Measurements from ENCODE around the gene CFAP100. TPM values are rescaled to one million over a fixed set of nuclear protein-coding genes. Genes with fewer than 3 reads are reported as not detected.

CFAP100 gene
- polyA plus RNA-seq, 2 donors: not detected

GRCh38 chr3:126445506-126445905 is 50.8 kb downstream of the CFAP100 start:
- 66% methylated on average over 5 of the region's 5 CpGs for WGBS, 2 donors
- H3K36me3 ChIP-seq (ENCODE audit: control insufficient read depth in 2 of 2, insufficient read depth in 2 of 2, low read length in 1 of 2): peaks cover 6 to 34% of the 10 kb centered on the region in 2 donors
- H3K27ac ChIP-seq (ENCODE audit: low read depth in 2 of 2, low read length in 1 of 2): no peak overlapping the region
- H3K9me3 ChIP-seq (ENCODE audit: control insufficient read depth in 2 of 2, insufficient read depth in 1 of 2, low read depth in 1 of 2, low read length in 1 of 2): no peaks in the 10 kb centered on the region
- peaks cover 3 to 5% of the 10 kb centered on the region in 2 donors for H3K4me1 ChIP-seq (ENCODE audit: control insufficient read depth in 2 of 2, insufficient read depth in 2 of 2, low read length in 1 of 2)
- no peaks in the 10 kb centered on the region for H3K27me3 ChIP-seq (ENCODE audit: control insufficient read depth in 1 of 2, insufficient read depth in 2 of 2, low read length in 2 of 2)
- no peak overlapping the region for H3K4me3 ChIP-seq (ENCODE audit: low read depth in 1 of 2, low read length in 2 of 2)

GRCh38 chr3:126446301-126446700 is 51.6 kb downstream of the CFAP100 start:
- Histone ChIP-seq H3K27ac (ENCODE audit: low read depth in 2 of 2, low read length in 1 of 2) (no peak overlapping the region), H3K36me3 (ENCODE audit: control insufficient read depth in 2 of 2, insufficient read depth in 2 of 2, low read length in 1 of 2) (peaks cover 6 to 32% of the 10 kb centered on the region in 2 donors), H3K27me3 (ENCODE audit: control insufficient read depth in 1 of 2, insufficient read depth in 2 of 2, low read length in 2 of 2) (no peaks in the 10 kb centered on the region), H3K4me3 (ENCODE audit: low read depth in 1 of 2, low read length in 2 of 2) (no peak overlapping the region), H3K9me3 (ENCODE audit: control insufficient read depth in 2 of 2, insufficient read depth in 1 of 2, low read depth in 1 of 2, low read length in 1 of 2) (no peaks in the 10 kb centered on the region), H3K4me1 (ENCODE audit: control insufficient read depth in 2 of 2, insufficient read depth in 2 of 2, low read length in 1 of 2) (peaks cover 3 to 5% of the 10 kb centered on the region in 2 donors)
- 91 to 92% methylated on average over 8 of the region's 8 CpGs for WGBS, 2 donors

GRCh38 chr3:126446791-126447190 is 52.1 kb downstream of the CFAP100 start:
- Histone ChIP-seq H3K4me3 (ENCODE audit: low read depth in 1 of 2, low read length in 2 of 2) (no peak overlapping the region), H3K4me1 (ENCODE audit: control insufficient read depth in 2 of 2, insufficient read depth in 2 of 2, low read length in 1 of 2) (peaks cover 3 to 5% of the 10 kb centered on the region in 2 donors), H3K27ac (ENCODE audit: low read depth in 2 of 2, low read length in 1 of 2) (no peak overlapping the region), H3K9me3 (ENCODE audit: control insufficient read depth in 2 of 2, insufficient read depth in 1 of 2, low read depth in 1 of 2, low read length in 1 of 2) (no peaks in the 10 kb centered on the region), H3K27me3 (ENCODE audit: control insufficient read depth in 1 of 2, insufficient read depth in 2 of 2, low read length in 2 of 2) (no peaks in the 10 kb centered on the region), H3K36me3 (ENCODE audit: control insufficient read depth in 2 of 2, insufficient read depth in 2 of 2, low read length in 1 of 2) (peaks cover 9 to 32% of the 10 kb centered on the region in 2 donors)
- WGBS, 2 donors: 57 to 60% methylated on average over 2 of the region's 2 CpGs

DNA sequence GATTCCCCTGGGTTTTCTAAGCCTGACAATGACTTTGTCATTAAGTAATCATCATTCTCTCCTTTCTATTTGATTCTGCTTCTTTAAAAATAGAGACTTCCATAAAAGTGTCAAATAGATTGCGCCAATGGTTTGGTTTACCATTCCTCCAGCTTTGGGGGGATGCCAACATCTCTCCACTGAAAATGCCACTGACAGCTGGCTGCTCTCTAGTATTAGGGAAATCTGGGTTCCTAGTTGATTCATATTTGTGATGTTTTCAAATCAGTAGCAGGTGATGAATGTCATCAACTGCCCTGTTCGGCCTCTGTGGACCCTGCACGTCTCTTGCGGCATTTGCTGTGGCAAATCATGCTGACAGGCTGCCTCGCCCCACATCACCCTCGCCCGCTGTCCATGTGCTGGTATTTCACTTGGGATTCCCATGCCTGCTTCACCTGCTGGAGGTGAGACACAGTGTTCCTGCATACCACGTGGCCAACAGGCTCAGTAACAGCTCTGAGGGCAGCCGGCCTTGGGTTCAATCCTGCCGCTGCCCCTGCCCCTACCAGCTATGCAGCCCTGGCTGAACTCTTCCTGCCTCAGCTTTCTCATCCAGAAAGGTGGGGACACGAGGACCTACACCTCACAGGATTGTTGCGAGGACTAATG is 52.9 kb downstream of the CFAP100 start:
- Histone ChIP-seq H3K27me3 (ENCODE audit: control insufficient read depth in 1 of 2, insufficient read depth in 2 of 2, low read length in 2 of 2) (no peaks in the 10 kb centered on the region), H3K9me3 (ENCODE audit: control insufficient read depth in 2 of 2, insufficient read depth in 1 of 2, low read depth in 1 of 2, low read length in 1 of 2) (no peaks in the 10 kb centered on the region), H3K4me3 (ENCODE audit: low read depth in 1 of 2, low read length in 2 of 2) (no peak overlapping the region), H3K4me1 (ENCODE audit: control insufficient read depth in 2 of 2, insufficient read depth in 2 of 2, low read length in 1 of 2) (peaks cover 3 to 5% of the 10 kb centered on the region in 2 donors), H3K27ac (ENCODE audit: low read depth in 2 of 2, low read length in 1 of 2) (no peak overlapping the region), H3K36me3 (ENCODE audit: control insufficient read depth in 2 of 2, insufficient read depth in 2 of 2, low read length in 1 of 2) (peaks cover 9 to 37% of the 10 kb centered on the region in 2 donors)
- 77 to 78% methylated on average over 12 of the region's 12 CpGs for WGBS, 2 donors

GRCh38 chr3:126448136-126448892 is 53.6 kb downstream of the CFAP100 start:
- peaks cover 3 to 5% of the 10 kb centered on the region in 2 donors for H3K4me1 ChIP-seq (ENCODE audit: control insufficient read depth in 2 of 2, insufficient read depth in 2 of 2, low read length in 1 of 2)
- 94 to 97% methylated on average over 17 of the region's 17 CpGs for whole genome bisulfite sequencing, 2 donors
- no peaks in the 10 kb centered on the region for H3K27me3 ChIP-seq (ENCODE audit: control insufficient read depth in 1 of 2, insufficient read depth in 2 of 2, low read length in 2 of 2)
- H3K27ac ChIP-seq (ENCODE audit: low read depth in 2 of 2, low read length in 1 of 2): no peak overlapping the region
- H3K36me3 ChIP-seq (ENCODE audit: control insufficient read depth in 2 of 2, insufficient read depth in 2 of 2, low read length in 1 of 2): peaks cover 6 to 37% of the 10 kb centered on the region in 2 donors
- no peaks in the 10 kb centered on the region for H3K9me3 ChIP-seq (ENCODE audit: control insufficient read depth in 2 of 2, insufficient read depth in 1 of 2, low read depth in 1 of 2, low read length in 1 of 2)
- H3K4me3 ChIP-seq (ENCODE audit: low read depth in 1 of 2, low read length in 2 of 2): no peak overlapping the region

DNA sequence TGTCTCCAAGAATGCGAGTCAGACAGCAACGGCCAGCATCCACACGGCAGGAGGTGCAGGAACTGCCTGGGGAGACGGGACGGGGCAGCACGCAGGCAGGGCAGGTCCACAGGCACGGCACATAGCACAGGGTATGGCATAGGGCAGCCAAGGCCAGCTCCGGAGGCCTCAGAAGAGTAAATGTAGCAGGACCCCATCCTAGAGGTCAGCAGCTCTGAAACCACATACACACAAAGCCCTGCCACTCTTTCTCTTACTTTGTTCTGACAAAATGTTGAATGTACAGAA is 54.1 kb downstream of the CFAP100 start:
- peaks cover 6 to 37% of the 10 kb centered on the region in 2 donors for H3K36me3 ChIP-seq (ENCODE audit: control insufficient read depth in 2 of 2, insufficient read depth in 2 of 2, low read length in 1 of 2)
- no peak overlapping the region for H3K4me3 ChIP-seq (ENCODE audit: low read depth in 1 of 2, low read length in 2 of 2)
- no peak overlapping the region for H3K27ac ChIP-seq (ENCODE audit: low read depth in 2 of 2, low read length in 1 of 2)
- 92% methylated on average over 8 of the region's 8 CpGs for WGBS, 2 donors
- no peaks in the 10 kb centered on the region for H3K27me3 ChIP-seq (ENCODE audit: control insufficient read depth in 1 of 2, insufficient read depth in 2 of 2, low read length in 2 of 2)
- H3K4me1 ChIP-seq (ENCODE audit: control insufficient read depth in 2 of 2, insufficient read depth in 2 of 2, low read length in 1 of 2): peaks cover 3 to 5% of the 10 kb centered on the region in 2 donors
- H3K9me3 ChIP-seq (ENCODE audit: control insufficient read depth in 2 of 2, insufficient read depth in 1 of 2, low read depth in 1 of 2, low read length in 1 of 2): no peaks in the 10 kb centered on the region

DNA sequence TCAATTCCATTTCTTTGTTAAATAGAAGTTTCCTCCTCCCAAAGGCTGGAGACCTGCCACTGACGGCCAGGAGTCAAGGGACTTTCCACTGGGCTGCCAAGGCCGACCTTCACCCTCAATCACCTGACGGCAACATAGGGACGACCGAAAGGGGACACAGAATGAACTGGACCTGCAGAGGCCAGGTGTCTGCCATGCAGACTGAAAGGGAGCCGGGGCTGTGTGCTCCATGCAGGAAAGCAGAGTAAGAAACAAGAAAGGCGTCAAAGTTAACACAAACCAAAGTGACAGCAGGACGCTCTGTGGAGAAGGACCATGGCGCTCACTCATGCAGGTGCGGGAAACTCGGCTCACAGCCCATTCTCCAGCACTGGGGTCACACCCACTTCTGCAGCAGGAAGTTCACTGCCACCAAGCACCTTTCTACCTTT is 54.9 kb downstream of the CFAP100 start:
- Histone ChIP-seq H3K9me3 (ENCODE audit: control insufficient read depth in 2 of 2, insufficient read depth in 1 of 2, low read depth in 1 of 2, low read length in 1 of 2) (no peaks in the 10 kb centered on the region), H3K36me3 (ENCODE audit: control insufficient read depth in 2 of 2, insufficient read depth in 2 of 2, low read length in 1 of 2) (peaks cover 6 to 37% of the 10 kb centered on the region in 2 donors), H3K4me3 (ENCODE audit: low read depth in 1 of 2, low read length in 2 of 2) (no peak overlapping the region), H3K4me1 (ENCODE audit: control insufficient read depth in 2 of 2, insufficient read depth in 2 of 2, low read length in 1 of 2) (peaks cover 3 to 5% of the 10 kb centered on the region in 2 donors), H3K27ac (ENCODE audit: low read depth in 2 of 2, low read length in 1 of 2) (no peak overlapping the region), H3K27me3 (ENCODE audit: control insufficient read depth in 1 of 2, insufficient read depth in 2 of 2, low read length in 2 of 2) (no peaks in the 10 kb centered on the region)
- 76 to 87% methylated on average over 11 of the region's 11 CpGs for WGBS, 2 donors

- WGBS, 2 donors: 80 to 81% methylated on average over 9 of the region's 9 CpGs
- no peak overlapping the region for H3K4me3 ChIP-seq (ENCODE audit: low read depth in 1 of 2, low read length in 2 of 2)
- peaks cover 3 to 5% of the 10 kb centered on the region in 2 donors for H3K4me1 ChIP-seq (ENCODE audit: control insufficient read depth in 2 of 2, insufficient read depth in 2 of 2, low read length in 1 of 2)
- H3K9me3 ChIP-seq (ENCODE audit: control insufficient read depth in 2 of 2, insufficient read depth in 1 of 2, low read depth in 1 of 2, low read length in 1 of 2): no peaks in the 10 kb centered on the region
- no peak overlapping the region for H3K27ac ChIP-seq (ENCODE audit: low read depth in 2 of 2, low read length in 1 of 2)
- peaks cover 6 to 37% of the 10 kb centered on the region in 2 donors for H3K36me3 ChIP-seq (ENCODE audit: control insufficient read depth in 2 of 2, insufficient read depth in 2 of 2, low read length in 1 of 2)
- no peaks in the 10 kb centered on the region for H3K27me3 ChIP-seq (ENCODE audit: control insufficient read depth in 1 of 2, insufficient read depth in 2 of 2, low read length in 2 of 2)
These were observed 55.5 kb downstream of the CFAP100 start for GRCh38 chr3:126450219-126450618.

- Histone ChIP-seq H3K27ac (ENCODE audit: low read depth in 2 of 2, low read length in 1 of 2) (no peak overlapping the region), H3K27me3 (ENCODE audit: control insufficient read depth in 1 of 2, insufficient read depth in 2 of 2, low read length in 2 of 2) (no peaks in the 10 kb centered on the region), H3K4me1 (ENCODE audit: control insufficient read depth in 2 of 2, insufficient read depth in 2 of 2, low read length in 1 of 2) (peaks cover 3 to 5% of the 10 kb centered on the region in 2 donors), H3K9me3 (ENCODE audit: control insufficient read depth in 2 of 2, insufficient read depth in 1 of 2, low read depth in 1 of 2, low read length in 1 of 2) (no peaks in the 10 kb centered on the region), H3K36me3 (ENCODE audit: control insufficient read depth in 2 of 2, insufficient read depth in 2 of 2, low read length in 1 of 2) (peaks cover 8 to 37% of the 10 kb centered on the region in 2 donors), H3K4me3 (ENCODE audit: low read depth in 1 of 2, low read length in 2 of 2) (no peak overlapping the region)
- 95 to 98% methylated on average over 3 of the region's 3 CpGs for WGBS, 2 donors
These were observed 56.0 kb downstream of the CFAP100 start for GRCh38 chr3:126450744-126451143.
